Activated naive CD8-positive, alpha-beta T cell treated with anti-CD3 and anti-CD28 coated beads for 36 hours (primary cell): ENCODE results near the gene VSIG2. TPM values are rescaled to one million over a fixed set of nuclear protein-coding genes. Genes with fewer than 3 reads are reported as not detected.
A peak's percentile ranks its signal among the peaks of the same experiment; 100 is the strongest.

Experiments
- DNase-seq: peaks from one replicate; pipeline ENCODE4 v3.0.0; 2021
- H3K27ac Mint-ChIP-seq: one replicate; pipeline ENCODE4 v1.8.0; 2022; ENCODE audit warnings: mild to moderate bottlenecking, moderate library complexity, mixed read lengths
- H3K27me3 Mint-ChIP-seq: one replicate; pipeline ENCODE4 v1.8.0; 2022; ENCODE audit warnings: mild to moderate bottlenecking, mixed read lengths
- H3K36me3 Mint-ChIP-seq: one replicate; pipeline ENCODE4 v1.8.0; 2021; ENCODE audit warnings: mild to moderate bottlenecking, mixed read lengths
- H3K4me1 Mint-ChIP-seq: one replicate; pipeline ENCODE4 v1.8.0; 2021; ENCODE audit warnings: mixed read lengths
- H3K4me3 Mint-ChIP-seq: one replicate; pipeline ENCODE4 v1.8.0; 2022; ENCODE audit warnings: mild to moderate bottlenecking, moderate library complexity, mixed read lengths
- H3K9me3 Mint-ChIP-seq: one replicate; pipeline ENCODE4 v1.8.0; 2022; ENCODE audit warnings: mixed read lengths
- total RNA-seq, 2 experiments: library from RNA; stranded (reverse); gene quantifications; one replicate each; pipeline ENCODE4 v1.2.3, GENCODE V29; 2021

The VSIG2 gene
- total RNA-seq, 2 experiments from 2014 or later = 0.18 to 0.31 TPM

- Mint-ChIP-seq H3K4me1 (peaks cover 7% of the 10 kb centered on the region), H3K27me3 (peaks cover 4% of the 10 kb centered on the region), H3K36me3 (no peaks in the 10 kb centered on the region), H3K27ac (peak overlapping the region; percentile 82), H3K9me3 (no peaks in the 10 kb centered on the region), H3K4me3 (peak overlapping the region; percentile 90)
- DNase-seq = peak; percentile 73
Observed at GRCh38 chr11:124746621-124747243, 5.3 kb downstream of the VSIG2 start.

- peak overlapping the region; percentile 82 for H3K27ac Mint-ChIP-seq
- H3K36me3 Mint-ChIP-seq = no peaks in the 10 kb centered on the region
- no peaks in the 10 kb centered on the region for H3K9me3 Mint-ChIP-seq
Observed at GRCh38 chr11:124745835-124746620, 6.0 kb downstream of the VSIG2 start.

GRCh38 chr11:124745270-124745834 lies 6.7 kb downstream of the VSIG2 start:
- H3K27me3 Mint-ChIP-seq = peaks cover 18% of the 10 kb centered on the region
- no peak overlapping the region for H3K27ac Mint-ChIP-seq
- H3K4me1 Mint-ChIP-seq = peaks cover 11% of the 10 kb centered on the region
- no peaks in the 10 kb centered on the region for H3K9me3 Mint-ChIP-seq
- H3K4me3 Mint-ChIP-seq = peak overlapping the region; percentile 90
- no peak for DNase-seq
- no peaks in the 10 kb centered on the region for H3K36me3 Mint-ChIP-seq

More at GRCh38 chr11:124745835-124746620, 6.0 kb downstream of the VSIG2 start:
- peak overlapping the region; percentile 90 for H3K4me3 Mint-ChIP-seq
- peaks cover 7% of the 10 kb centered on the region for H3K4me1 Mint-ChIP-seq
- peak; percentile 38 for DNase-seq
- peaks cover 11% of the 10 kb centered on the region for H3K27me3 Mint-ChIP-seq

GRCh38 chr11:124743050-124743449 lies 9.0 kb downstream of the VSIG2 start:
- Mint-ChIP-seq H3K4me3 (no peak overlapping the region), H3K9me3 (no peaks in the 10 kb centered on the region), H3K4me1 (peaks cover 15% of the 10 kb centered on the region), H3K36me3 (no peaks in the 10 kb centered on the region), H3K27me3 (peaks cover 21% of the 10 kb centered on the region), H3K27ac (no peak overlapping the region)
- no peak for DNase-seq

- no peak for DNase-seq
- Mint-ChIP-seq H3K9me3 (no peaks in the 10 kb centered on the region), H3K27me3 (peaks cover 21% of the 10 kb centered on the region), H3K4me3 (no peak overlapping the region), H3K27ac (no peak overlapping the region), H3K36me3 (no peaks in the 10 kb centered on the region), H3K4me1 (peaks cover 15% of the 10 kb centered on the region)
Observed at GRCh38 chr11:124742555-124742954, 9.5 kb downstream of the VSIG2 start.

GRCh38 chr11:124740277-124740882 lies 11.7 kb downstream of the VSIG2 start:
- no peaks in the 10 kb centered on the region for H3K9me3 Mint-ChIP-seq
- no peaks in the 10 kb centered on the region for H3K36me3 Mint-ChIP-seq
- no peak overlapping the region for H3K27ac Mint-ChIP-seq
- H3K4me3 Mint-ChIP-seq = peak overlapping the region; percentile 82
- DNase-seq = peak; percentile 63
- peaks cover 21% of the 10 kb centered on the region for H3K27me3 Mint-ChIP-seq
- peaks cover 12% of the 10 kb centered on the region for H3K4me1 Mint-ChIP-seq

GRCh38 chr11:124739479-124740276 lies 12.4 kb downstream of the VSIG2 start, which contains the start of gene NRGN:
TSS of gene NRGN (plus strand) at chr11:124739942. CDS start at chr11:124740085, 143 bp downstream.
- Mint-ChIP-seq H3K4me1 (peaks cover 12% of the 10 kb centered on the region), H3K4me3 (peak within 1 kb of the TSS; percentile 82), H3K27ac (no peak within 1 kb of the TSS), H3K36me3 (no peaks in the 10 kb centered on the region), H3K27me3 (peaks cover 21% of the 10 kb centered on the region), H3K9me3 (no peaks in the 10 kb centered on the region)
- DNase-seq = peak; percentile 88

- Mint-ChIP-seq H3K4me3 (peak overlapping the region; percentile 82), H3K36me3 (no peaks in the 10 kb centered on the region), H3K4me1 (peaks cover 12% of the 10 kb centered on the region), H3K27ac (no peak overlapping the region), H3K9me3 (no peaks in the 10 kb centered on the region), H3K27me3 (peaks cover 21% of the 10 kb centered on the region)
- DNase-seq = no peak
Observed at GRCh38 chr11:124738713-124739478, 13.2 kb downstream of the VSIG2 start.

- Mint-ChIP-seq H3K4me1 (peaks cover 12% of the 10 kb centered on the region), H3K27me3 (peaks cover 21% of the 10 kb centered on the region), H3K9me3 (no peaks in the 10 kb centered on the region), H3K27ac (no peak overlapping the region), H3K36me3 (no peaks in the 10 kb centered on the region), H3K4me3 (no peak overlapping the region)
- DNase-seq = no peak
Observed at GRCh38 chr11:124737638-124738305, 14.3 kb downstream of the VSIG2 start.

GRCh38 chr11:124736736-124737135 lies 15.3 kb downstream of the VSIG2 start:
- Mint-ChIP-seq H3K9me3 (no peaks in the 10 kb centered on the region), H3K4me1 (peaks cover 12% of the 10 kb centered on the region), H3K27ac (no peak overlapping the region), H3K4me3 (no peak overlapping the region), H3K36me3 (no peaks in the 10 kb centered on the region), H3K27me3 (peaks cover 17% of the 10 kb centered on the region)
- no peak for DNase-seq

GRCh38 chr11:124732230-124732629 lies 19.8 kb downstream of the VSIG2 start:
- Mint-ChIP-seq H3K9me3 (no peaks in the 10 kb centered on the region), H3K27ac (no peak overlapping the region), H3K4me3 (no peak overlapping the region), H3K4me1 (no peaks in the 10 kb centered on the region), H3K36me3 (no peaks in the 10 kb centered on the region), H3K27me3 (no peaks in the 10 kb centered on the region)
- DNase-seq = no peak

GRCh38 chr11:124729571-124729970 lies 22.5 kb downstream of the VSIG2 start:
- Mint-ChIP-seq H3K27me3 (peaks cover 8% of the 10 kb centered on the region), H3K36me3 (no peaks in the 10 kb centered on the region), H3K4me1 (peaks cover 9% of the 10 kb centered on the region), H3K27ac (no peak overlapping the region), H3K4me3 (no peak overlapping the region), H3K9me3 (no peaks in the 10 kb centered on the region)
- DNase-seq = no peak

GRCh38 chr11:124728134-124728533 lies 23.9 kb downstream of the VSIG2 start:
- H3K27me3 Mint-ChIP-seq = peaks cover 15% of the 10 kb centered on the region
- peaks cover 14% of the 10 kb centered on the region for H3K4me1 Mint-ChIP-seq
- no peak overlapping the region for H3K27ac Mint-ChIP-seq
- no peak for DNase-seq
- no peaks in the 10 kb centered on the region for H3K9me3 Mint-ChIP-seq
- H3K36me3 Mint-ChIP-seq = no peaks in the 10 kb centered on the region
- H3K4me3 Mint-ChIP-seq = no peak overlapping the region
